ENCODE measurements around the gene IP6K1.
"Not testable (repeated sequence)": the region's sequence is repeated elsewhere in the genome, so short reads cannot be mapped to it uniquely, and the experiment has no call there.

The IP6K1 gene

DNA sequence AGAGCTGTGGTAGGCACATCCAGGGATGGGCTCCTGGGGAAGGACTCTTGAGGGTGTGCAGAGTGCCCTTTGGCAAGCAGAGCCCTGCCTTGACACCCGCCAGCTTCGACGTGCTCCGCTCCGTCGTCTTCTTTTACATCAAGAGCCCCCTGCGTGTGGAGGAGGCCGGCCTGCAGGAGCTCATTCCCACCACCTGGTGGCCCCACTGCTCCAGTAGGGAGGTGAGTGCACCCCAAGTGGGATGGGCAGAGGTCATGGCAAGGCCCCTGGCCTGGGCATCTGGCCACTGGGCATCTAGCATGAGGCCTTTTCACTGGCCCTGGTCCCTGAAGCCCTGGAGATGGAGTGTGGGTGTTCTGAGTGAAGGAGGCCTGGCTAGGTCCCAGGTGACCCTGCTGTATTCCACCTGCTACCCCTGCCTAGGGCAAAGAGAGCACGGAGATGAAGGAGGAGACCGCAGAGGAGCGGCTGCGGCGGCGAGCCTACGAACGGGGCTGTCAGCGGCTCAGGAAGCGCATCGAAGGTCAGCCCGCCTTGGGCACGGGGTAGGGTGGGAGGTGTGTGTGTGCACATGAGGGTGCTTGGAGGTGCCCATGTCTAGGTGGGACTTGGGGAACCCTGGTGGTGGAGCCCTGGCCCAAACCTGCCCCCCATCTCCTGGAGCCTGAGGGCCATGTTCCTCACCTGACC is 84.8 kb downstream of the IP6K1 start:
- no peak for DNase-seq (ENCODE audit: low read depth)
- no peak overlapping the region for H3K4me3 ChIP-seq (ENCODE audit: low read depth, low read length)
- TF ChIP-seq, protein P1, sequence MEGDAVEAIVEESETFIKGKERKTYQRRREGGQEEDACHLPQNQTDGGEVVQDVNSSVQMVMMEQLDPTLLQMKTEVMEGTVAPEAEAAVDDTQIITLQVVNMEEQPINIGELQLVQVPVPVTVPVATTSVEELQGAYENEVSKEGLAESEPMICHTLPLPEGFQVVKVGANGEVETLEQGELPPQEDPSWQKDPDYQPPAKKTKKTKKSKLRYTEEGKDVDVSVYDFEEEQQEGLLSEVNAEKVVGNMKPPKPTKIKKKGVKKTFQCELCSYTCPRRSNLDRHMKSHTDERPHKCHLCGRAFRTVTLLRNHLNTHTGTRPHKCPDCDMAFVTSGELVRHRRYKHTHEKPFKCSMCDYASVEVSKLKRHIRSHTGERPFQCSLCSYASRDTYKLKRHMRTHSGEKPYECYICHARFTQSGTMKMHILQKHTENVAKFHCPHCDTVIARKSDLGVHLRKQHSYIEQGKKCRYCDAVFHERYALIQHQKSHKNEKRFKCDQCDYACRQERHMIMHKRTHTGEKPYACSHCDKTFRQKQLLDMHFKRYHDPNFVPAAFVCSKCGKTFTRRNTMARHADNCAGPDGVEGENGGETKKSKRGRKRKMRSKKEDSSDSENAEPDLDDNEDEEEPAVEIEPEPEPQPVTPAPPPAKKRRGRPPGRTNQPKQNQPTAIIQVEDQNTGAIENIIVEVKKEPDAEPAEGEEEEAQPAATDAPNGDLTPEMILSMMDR (IDR thresholded peaks at IDR 0.05; ENCODE audit: control insufficient read depth, extremely low read depth, insufficient read depth), result peak; percentile 26

DNA sequence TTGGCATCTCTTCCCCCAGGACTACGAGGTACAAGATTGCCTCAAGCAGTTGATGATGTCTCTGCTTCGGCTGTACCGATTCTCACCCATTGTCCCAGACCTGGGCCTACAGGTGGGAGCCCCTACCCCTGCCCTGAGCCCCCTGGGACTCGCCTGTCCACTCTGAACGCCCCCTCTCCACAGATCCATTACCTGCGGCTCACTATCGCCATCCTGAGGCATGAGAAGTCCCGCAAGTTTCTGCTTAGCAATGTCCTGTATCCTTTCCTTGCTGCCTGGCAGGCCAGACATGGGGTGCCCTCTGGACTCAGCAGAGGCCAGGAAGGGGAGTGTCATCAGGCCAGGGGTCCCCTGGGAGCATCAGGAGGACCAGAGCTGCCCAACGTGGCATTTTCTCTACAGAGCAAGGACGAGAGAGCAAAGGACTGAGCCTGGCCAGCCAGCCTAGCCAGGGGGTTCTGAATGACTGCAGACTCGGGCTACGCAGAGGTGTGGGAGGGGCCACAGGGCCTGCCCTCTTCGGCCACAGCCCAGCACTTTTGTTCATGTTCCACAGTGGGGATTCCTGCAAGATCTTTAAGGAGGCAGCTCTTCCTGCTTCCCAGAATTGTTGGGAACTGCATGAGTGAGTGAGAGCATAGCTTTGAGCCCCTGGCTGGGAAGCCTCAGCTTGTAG is 85.8 kb downstream of the IP6K1 start:
- no peak for DNase-seq (ENCODE audit: low read depth)
- TF ChIP-seq, protein P1 (IDR thresholded peaks at IDR 0.05; ENCODE audit: control insufficient read depth, extremely low read depth, insufficient read depth), result no peak
- no peak overlapping the region for H3K4me3 ChIP-seq (ENCODE audit: low read depth, low read length)

DNA sequence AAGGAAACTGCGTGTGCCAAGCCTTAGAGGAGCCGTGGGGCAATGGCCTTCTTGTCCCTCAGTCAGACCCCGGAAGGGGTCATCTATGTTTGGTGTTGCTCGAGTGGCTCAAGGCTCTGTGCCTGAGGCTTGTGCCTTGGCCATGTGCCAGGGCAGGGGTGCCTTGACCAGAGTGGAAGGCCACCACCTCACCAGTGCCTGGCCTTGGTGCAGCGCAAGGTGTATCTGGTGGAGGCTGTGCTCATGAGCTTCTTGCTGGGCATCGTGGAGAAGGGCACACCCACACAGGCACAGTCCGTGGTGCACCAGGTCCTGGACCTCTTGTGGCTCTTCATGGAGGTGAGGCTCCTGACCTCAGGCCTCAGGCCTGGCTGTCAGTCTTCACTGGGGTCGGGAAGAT is 86.3 kb downstream of the IP6K1 start:
- no peak overlapping the region for H3K4me3 ChIP-seq (ENCODE audit: low read depth, low read length)
- TF ChIP-seq, protein P1 (IDR thresholded peaks at IDR 0.05; ENCODE audit: control insufficient read depth, extremely low read depth, insufficient read depth), result no peak
- DNase-seq (ENCODE audit: low read depth), result no peak

DNA sequence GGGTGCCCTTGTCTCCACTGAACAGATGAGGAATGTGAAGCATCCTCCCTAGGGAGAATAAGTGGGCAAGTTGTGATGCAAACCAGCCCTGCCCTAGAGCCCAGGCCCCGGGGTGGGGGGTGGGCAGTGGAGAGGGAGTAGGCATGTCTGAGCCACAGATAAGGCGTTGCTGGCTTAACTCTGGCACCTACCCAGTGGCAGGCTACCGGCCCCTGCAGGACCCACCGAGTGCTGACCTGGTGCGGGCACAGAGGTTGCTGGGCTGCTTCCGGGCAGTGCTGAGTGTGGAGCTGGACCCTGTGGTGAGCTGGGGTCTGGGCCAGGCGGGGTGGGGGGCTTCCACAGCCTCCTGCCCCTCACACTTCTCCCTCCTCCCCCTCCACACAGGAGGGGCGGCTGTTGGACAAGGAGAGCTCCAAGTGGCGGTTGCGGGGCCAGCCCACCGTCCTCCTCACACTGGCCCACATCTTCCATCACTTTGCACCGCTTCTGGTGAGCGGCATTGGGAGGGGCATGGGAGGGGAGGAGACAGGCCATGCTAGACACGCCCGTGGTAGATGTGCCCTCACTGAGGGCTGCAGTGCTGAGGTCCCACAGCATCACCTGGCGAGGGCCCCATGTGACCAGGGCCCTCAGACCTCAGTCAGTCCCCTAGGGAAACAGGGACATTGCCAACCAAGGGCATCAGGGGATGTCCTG is 86.9 kb downstream of the IP6K1 start:
- no peak overlapping the region for H3K4me3 ChIP-seq (ENCODE audit: low read depth, low read length)
- no peak for DNase-seq (ENCODE audit: low read depth)
- TF ChIP-seq, protein P1 (IDR thresholded peaks at IDR 0.05; ENCODE audit: control insufficient read depth, extremely low read depth, insufficient read depth), result no peak

DNA sequence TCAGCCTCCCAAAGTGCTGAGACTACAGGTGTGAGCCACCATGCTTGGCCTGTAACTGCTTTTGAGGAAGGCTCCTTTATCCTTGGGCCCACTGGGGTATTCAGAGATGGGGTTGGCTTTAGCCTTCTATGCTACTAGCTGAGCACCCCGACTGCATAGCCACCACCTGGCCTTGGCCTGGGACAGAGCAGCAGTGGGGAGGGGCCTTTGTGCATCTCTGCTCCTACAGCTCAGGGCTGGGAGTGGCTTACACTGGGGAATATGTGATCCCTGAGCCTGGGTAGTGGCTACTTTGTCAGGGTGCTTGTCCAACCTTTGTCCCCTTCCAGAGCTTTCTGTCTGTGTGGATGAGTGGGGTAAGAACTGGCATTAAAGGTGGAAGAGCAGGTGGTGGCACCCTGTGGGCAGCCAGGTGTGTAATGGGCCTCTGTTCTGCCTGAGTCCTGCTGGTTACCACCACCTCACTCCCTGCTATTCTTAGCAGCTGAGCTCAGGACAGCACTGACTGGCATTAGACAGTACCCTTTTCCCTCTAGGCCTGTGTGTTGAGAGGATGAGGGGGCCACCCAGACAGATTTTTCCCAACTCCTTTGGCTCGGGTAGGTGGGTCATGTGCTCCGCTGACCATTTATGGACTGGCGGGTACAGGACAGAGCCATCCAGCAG is 90.9 kb downstream of the IP6K1 start:
- H3K4me3 ChIP-seq (ENCODE audit: low read depth, low read length); DNase-seq (ENCODE audit: low read depth): not testable (repeated sequence)

DNA sequence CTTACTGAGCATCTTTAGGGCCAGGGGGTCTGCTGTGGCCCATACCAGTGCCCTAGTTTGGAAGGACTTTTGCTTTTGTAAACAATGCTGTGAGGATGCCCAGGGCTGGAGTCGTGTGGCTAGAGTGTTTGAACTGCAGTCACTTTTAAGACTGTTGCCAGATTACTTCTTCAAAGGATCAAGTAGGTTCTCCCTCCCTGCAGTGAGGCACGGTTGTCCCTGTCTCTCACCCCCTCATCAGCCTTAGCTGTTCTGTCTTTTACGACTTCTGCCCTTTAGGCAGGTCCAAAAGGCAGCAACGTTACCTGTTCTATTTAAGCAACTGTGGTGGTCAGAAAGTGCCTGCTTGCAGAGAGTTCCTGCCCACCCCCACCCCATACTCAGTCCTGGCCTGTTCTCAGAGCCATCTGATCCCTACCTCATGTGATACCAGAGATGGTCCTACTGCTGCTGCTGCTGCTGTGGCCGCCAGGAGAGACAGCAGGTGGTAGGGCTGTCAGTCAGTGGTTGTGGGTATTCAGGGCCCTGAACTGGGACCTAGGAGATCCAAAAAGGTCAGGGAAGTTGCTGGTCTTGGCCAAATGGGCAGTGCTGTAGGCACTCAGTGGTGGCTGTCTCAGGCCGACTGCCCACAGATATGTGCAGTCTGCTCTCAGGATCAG is 91.8 kb downstream of the IP6K1 start:
- not testable (repeated sequence) for DNase-seq (ENCODE audit: low read depth); H3K4me3 ChIP-seq (ENCODE audit: low read depth, low read length)

DNA sequence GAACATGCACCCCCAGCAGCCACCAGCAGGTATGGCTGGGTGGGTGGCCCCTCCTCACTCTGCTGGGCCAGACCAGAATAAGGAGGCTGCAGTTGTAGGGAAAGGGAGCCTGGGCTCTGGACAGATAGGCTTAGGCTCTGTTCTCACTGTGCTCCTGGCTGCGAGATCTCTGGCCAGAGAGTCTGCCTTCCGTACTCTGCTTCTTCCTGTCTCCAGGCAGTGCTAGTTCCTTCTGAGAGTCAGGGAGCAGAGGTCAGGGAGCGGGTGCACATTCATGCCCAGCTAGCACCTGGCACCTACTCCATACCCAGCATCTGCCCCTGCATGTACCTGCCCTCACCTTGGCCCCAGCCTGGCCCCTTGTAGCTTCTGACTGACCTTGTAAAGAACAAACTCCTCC is 94.9 kb downstream of the IP6K1 start:
- not testable (repeated sequence) for DNase-seq (ENCODE audit: low read depth); H3K4me3 ChIP-seq (ENCODE audit: low read depth, low read length)

DNA sequence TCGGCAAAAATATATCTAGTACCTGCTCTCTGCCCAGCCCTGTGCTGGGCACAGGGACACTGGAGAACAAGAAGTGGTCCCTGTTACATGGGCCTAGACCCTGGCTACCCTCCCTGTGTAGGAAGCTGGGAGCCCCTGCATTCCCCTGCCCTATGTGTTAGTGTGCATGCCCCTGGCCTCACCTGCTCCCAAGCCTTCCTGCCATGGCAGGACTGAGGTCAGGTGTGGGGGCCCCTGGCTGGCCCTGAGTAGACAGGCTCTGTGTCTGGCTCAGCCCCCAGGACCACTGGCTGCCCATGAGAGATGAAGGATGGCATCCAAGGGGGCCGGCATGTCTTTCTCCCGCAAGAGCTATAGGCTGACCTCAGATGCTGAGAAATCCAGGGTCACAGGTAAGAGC is 95.5 kb downstream of the IP6K1 start:
- peak overlapping the region; percentile 92 for H3K4me3 ChIP-seq (ENCODE audit: low read depth, low read length)
- not testable (repeated sequence) for DNase-seq (ENCODE audit: low read depth)

DNA sequence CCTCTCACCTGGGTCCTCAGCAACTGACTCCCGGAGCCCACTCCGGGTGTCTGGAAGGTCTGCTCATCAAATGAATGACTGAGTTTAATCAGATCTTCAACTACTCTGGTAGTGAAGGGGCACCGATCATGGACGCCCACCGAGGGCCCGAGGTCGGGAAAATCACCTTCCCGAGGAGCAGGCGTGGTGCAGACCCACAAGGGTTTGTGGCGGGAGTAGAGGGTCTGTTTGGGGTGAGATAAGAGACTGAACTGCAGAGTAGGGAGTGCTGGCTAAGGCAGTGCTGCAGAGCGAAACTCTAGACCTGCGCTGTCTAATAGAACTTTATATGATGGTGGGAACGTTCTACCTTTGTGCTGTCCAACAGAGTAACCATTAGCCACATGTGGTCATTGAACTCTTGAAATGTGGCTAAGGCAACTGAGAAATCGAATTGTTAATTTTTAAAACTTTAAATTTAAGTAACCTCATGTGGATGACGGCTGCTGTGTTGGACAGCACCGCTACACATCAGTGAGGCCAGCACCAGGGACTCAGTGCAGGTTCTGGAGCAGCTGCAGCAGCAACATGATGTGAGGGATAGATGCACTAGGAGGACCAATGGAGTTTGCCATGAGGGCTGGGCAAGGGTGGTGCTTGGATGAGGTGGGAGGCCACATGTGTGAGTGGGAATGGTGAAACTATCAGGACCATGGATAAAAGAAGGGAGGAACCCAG is 96.3 kb downstream of the IP6K1 start:
- not testable (repeated sequence) for DNase-seq (ENCODE audit: low read depth)
- H3K4me3 ChIP-seq (ENCODE audit: low read depth, low read length), result peak overlapping the region; percentile 92
